ENCODE data around the gene LRRC4C.

DNA sequence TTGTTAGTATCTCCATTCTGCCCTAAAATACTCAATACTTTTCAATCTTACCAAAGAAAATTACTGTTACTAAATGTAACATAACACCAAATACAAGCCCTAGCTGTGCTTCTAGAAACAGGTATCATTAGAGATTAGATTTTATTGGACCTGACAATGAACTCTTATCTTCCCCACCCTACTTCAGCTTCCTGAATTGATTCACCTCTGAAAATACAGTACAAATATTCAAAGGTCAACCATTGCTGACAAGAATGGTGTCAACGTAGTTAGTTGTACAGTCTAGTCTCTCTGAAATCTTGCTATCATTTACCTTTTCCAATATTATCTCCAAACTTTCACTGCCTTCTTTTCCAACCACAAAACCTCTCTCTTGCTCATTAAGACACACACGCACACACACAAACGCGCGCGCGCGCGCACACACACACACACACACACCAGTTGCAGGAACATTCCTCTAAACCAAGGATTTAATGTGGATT lies 22.4 kb downstream of the LRRC4C start:
- TF ChIP-seq, protein P1, sequence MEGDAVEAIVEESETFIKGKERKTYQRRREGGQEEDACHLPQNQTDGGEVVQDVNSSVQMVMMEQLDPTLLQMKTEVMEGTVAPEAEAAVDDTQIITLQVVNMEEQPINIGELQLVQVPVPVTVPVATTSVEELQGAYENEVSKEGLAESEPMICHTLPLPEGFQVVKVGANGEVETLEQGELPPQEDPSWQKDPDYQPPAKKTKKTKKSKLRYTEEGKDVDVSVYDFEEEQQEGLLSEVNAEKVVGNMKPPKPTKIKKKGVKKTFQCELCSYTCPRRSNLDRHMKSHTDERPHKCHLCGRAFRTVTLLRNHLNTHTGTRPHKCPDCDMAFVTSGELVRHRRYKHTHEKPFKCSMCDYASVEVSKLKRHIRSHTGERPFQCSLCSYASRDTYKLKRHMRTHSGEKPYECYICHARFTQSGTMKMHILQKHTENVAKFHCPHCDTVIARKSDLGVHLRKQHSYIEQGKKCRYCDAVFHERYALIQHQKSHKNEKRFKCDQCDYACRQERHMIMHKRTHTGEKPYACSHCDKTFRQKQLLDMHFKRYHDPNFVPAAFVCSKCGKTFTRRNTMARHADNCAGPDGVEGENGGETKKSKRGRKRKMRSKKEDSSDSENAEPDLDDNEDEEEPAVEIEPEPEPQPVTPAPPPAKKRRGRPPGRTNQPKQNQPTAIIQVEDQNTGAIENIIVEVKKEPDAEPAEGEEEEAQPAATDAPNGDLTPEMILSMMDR (conservative IDR thresholded peaks at IDR 0.05 in 1 of 2, IDR thresholded peaks at IDR 0.05 in 1 of 2; ENCODE audit: low read depth in 1 of 2, low read length in 2 of 2) = no peak
- TF ChIP-seq EZH2 (IDR thresholded peaks at IDR 0.05; ENCODE audit: low read length, missing control alignments) = no peak

All from fibroblast of lung (primary cell).